GM12878 (cell line): ENCODE data around the gene ZNF154. TPM values are rescaled to one million over a fixed set of nuclear protein-coding genes. Genes with fewer than 3 reads are reported as not detected.

Experiments used
- ATAC-seq: fragments of 200-7000 bp; cut with Tn5 transposase; 3 replicates; pipeline ENCODE4 v1.9.1; 2020; ENCODE audit warnings: mild to moderate bottlenecking, moderate library complexity
- BruUV-seq: library from RNA; stranded (reverse); fragments of 400-500 nt; replicated peaks from 2 replicates; lab custom pipeline; 2021; lab: Mats Ljungman, UMichigan
- CTCF ChIA-PET: fragments of 300-600 bp; sonication (Branson Sonifier 250); formaldehyde crosslinking; extraction: SDS; loops from one replicate; lab custom pipeline; 2021; ENCODE audit warnings: inconsistent platforms; lab: Yijun Ruan, JAX
- POLR2A ChIA-PET: fragments of 350-600 bp; formaldehyde crosslinking; extraction: SDS; loops from one replicate; lab custom pipeline; 2021; ENCODE audit warnings: inconsistent platforms; lab: Charles Lee
- RAD21 ChIA-PET: fragments of 300-600 bp; sonication (Branson Sonifier 250); formaldehyde crosslinking; loops from one replicate; lab custom pipeline; 2023; ENCODE audit warnings: antibody characterized with exemption; ENCODE audit not compliant: unreplicated experiment; lab: Charles Lee
- SMC1A ChIA-PET: fragments of 300-600 bp; sonication (Branson Sonifier 250); formaldehyde crosslinking; loops from one replicate; lab custom pipeline; 2023; ENCODE audit not compliant: unreplicated experiment, uncharacterized antibody; lab: Charles Lee
- DNase-seq: peaks from one replicate; pipeline ENCODE4 v3.0.0-alpha.2; 2011; ENCODE audit warnings: low read depth, low spot score
- FAIRE-seq: peaks from 3 replicates; lab custom pipeline; 2011; peaks lifted over from hg19 to GRCh38; lab: Jason Lieb, UNC
- H2AFZ ChIP-seq: 2 replicates; pipeline ENCODE4 v1.6.0; 2011; ENCODE audit warnings: low read depth, low read length, control low read depth; ENCODE audit not compliant: control insufficient read depth
- H3K27ac ChIP-seq: 2 replicates; pipeline ENCODE4 v1.5.1; 2011; ENCODE audit warnings: control low read depth; ENCODE audit not compliant: control insufficient read depth, insufficient read depth
- H3K27me3 ChIP-seq, 2 experiments: replicated peaks in 1 of 2; 2 replicates each; pipeline versions ENCODE4 v1.6.0 to v1.6.1; 2011; ENCODE audit warnings: low read length in 1 of 2; ENCODE audit not compliant: control insufficient read depth in 2 of 2, insufficient read depth in 2 of 2
- H3K36me3 ChIP-seq, 2 experiments: 2 replicates each; pipeline ENCODE4 v1.5.1; 2011; ENCODE audit warnings: low read length in 1 of 2; ENCODE audit not compliant: control insufficient read depth in 2 of 2, insufficient read depth in 2 of 2
- H3K4me1 ChIP-seq: 2 replicates; pipeline ENCODE4 v1.6.1; 2011; ENCODE audit warnings: mild to moderate bottlenecking, low read length, moderate library complexity, mixed read lengths; ENCODE audit not compliant: control insufficient read depth, insufficient read depth
- H3K4me2 ChIP-seq: 2 replicates; pipeline ENCODE4 v1.6.0; 2011; ENCODE audit warnings: control low read depth; ENCODE audit not compliant: control insufficient read depth, insufficient read depth
- H3K4me3 ChIP-seq: fragments of 200-600 bp; sonication (generic); 2 replicates; pipeline ENCODE4 v1.5.1; 2016
- H3K79me2 ChIP-seq: 2 replicates; pipeline ENCODE4 v1.6.0; 2011; ENCODE audit warnings: low read length; ENCODE audit not compliant: control insufficient read depth, insufficient read depth
- H3K9ac ChIP-seq: 2 replicates; pipeline ENCODE4 v1.8.0; 2011; ENCODE audit warnings: low read length, control low read depth, mixed read lengths; ENCODE audit not compliant: control insufficient read depth, insufficient read depth
- H3K9me3 ChIP-seq: replicated peaks from 3 replicates; pipeline ENCODE4 v1.5.1; 2011; ENCODE audit warnings: mild to moderate bottlenecking, low read length; ENCODE audit not compliant: control insufficient read depth, insufficient read depth
- H4K20me1 ChIP-seq: 2 replicates; pipeline ENCODE4 v1.6.0; 2011; ENCODE audit not compliant: control insufficient read depth, insufficient read depth
- BCL3 ChIP-seq: IDR thresholded peaks from 2 replicates; pipeline ENCODE4 v1.6.1; 2011; ENCODE audit warnings: borderline replicate concordance, low read depth, mild to moderate bottlenecking, moderate library complexity, low read length; ENCODE audit not compliant: insufficient read depth, poor library complexity, severe bottlenecking
- ELK1 ChIP-seq: IDR thresholded peaks from 2 replicates; pipeline ENCODE4 v1.6.1; 2012; ENCODE audit warnings: low read depth, low read length, improper control_type of control experiment
- ETV6 ChIP-seq, 2 experiments: fragments of 450-650 bp in 1 of 2; IDR thresholded peaks in 1 of 2; conservative IDR thresholded peaks in 1 of 2; 2 replicates each; pipeline ENCODE4 v1.6.1; 2014; ENCODE audit warnings: antibody characterized with exemption in 1 of 2, borderline replicate concordance in 1 of 2, low read depth in 1 of 2, mild to moderate bottlenecking in 1 of 2, moderate library complexity in 1 of 2
- JUND ChIP-seq: IDR thresholded peaks from 2 replicates; pipeline ENCODE4 v1.6.1; 2012; ENCODE audit warnings: low read depth, mild to moderate bottlenecking, low read length, improper control_type of control experiment, moderate library complexity
- NFYA ChIP-seq: IDR thresholded peaks from 2 replicates; pipeline ENCODE4 v1.6.1; 2011; ENCODE audit warnings: low read depth, mild to moderate bottlenecking, low read length, improper control_type of control experiment, borderline replicate concordance
- PBX3 ChIP-seq: IDR thresholded peaks from 2 replicates; pipeline ENCODE4 v1.6.1; 2011; ENCODE audit warnings: mild to moderate bottlenecking, low read depth, low read length, moderate library complexity; ENCODE audit not compliant: insufficient replicate concordance
- PKNOX1 ChIP-seq: fragments of 450-650 bp; IDR thresholded peaks from 2 replicates; pipeline ENCODE4 v1.6.1; 2016; ENCODE audit warnings: mild to moderate bottlenecking
- RELA ChIP-seq: fragments of 450-650 bp; IDR thresholded peaks from 2 replicates; pipeline ENCODE4 v1.8.0; 2014; ENCODE audit warnings: borderline replicate concordance; ENCODE audit not compliant: partially characterized antibody
- RELB ChIP-seq: fragments of 450-650 bp; IDR thresholded peaks from 2 replicates; pipeline ENCODE4 v1.6.1; 2017; ENCODE audit warnings: low read depth, mild to moderate bottlenecking, moderate library complexity
- SMAD5 ChIP-seq: IDR thresholded peaks from 2 replicates; pipeline ENCODE4 v1.6.1; 2016; ENCODE audit warnings: antibody characterized with exemption, low read depth
- USF1 ChIP-seq: IDR thresholded peaks from 2 replicates; pipeline ENCODE4 v1.6.1; 2011; ENCODE audit warnings: borderline replicate concordance, low read depth, mild to moderate bottlenecking, moderate library complexity, mixed read lengths, low read length; ENCODE audit not compliant: insufficient read depth; ENCODE audit errors: extremely low read length
- ZNF207 ChIP-seq: fragments of 450-650 bp; IDR thresholded peaks from 2 replicates; pipeline ENCODE4 v1.6.1; 2014; ENCODE audit warnings: antibody characterized with exemption, mild to moderate bottlenecking, borderline replicate concordance
- WGBS: methylation state at CpG from one replicate; pipeline ENCODE4 v1.1.6; 2016; ENCODE audit warnings: low lambda C conversion rate; ENCODE audit not compliant: insufficient replicate concordance, insufficient coverage; ENCODE audit errors: missing lambda C conversion rate; 5-methylcytosine and 5-hydroxymethylcytosine counted together
- in situ Hi-C: fragments of 300-500 bp; cut with MboI; formaldehyde crosslinking; loops from 9 replicates; pipeline ENCODE4 v1.14.3; 2018; ENCODE audit warnings: mixed read lengths
- intact Hi-C: fragments of 100-400 bp; cut with micrococcal nuclease; formaldehyde crosslinking; loops from one replicate; pipeline ENCODE4 v1.14.2; 2022; ENCODE audit not compliant: unreplicated experiment
- polyA plus RNA-seq, 11 experiments: library from polyadenylated mRNA; depleted of rRNA in 4 of 11; unstranded in 6 of 11; stranded (reverse) in 5 of 11; fragments of >200 nt; fragmentation: Nextera tagmentation in 4 of 11; fragmentation: Illumina TruSeq in 1 of 11; extraction: Ambion mirVana in 4 of 11; extraction: Trizol in 1 of 11; gene quantifications; 1 replicate in 1 of 11; 2 replicates in 10 of 11; pipeline versions ENCODE4 v1.2.1 to v1.2.3, GENCODE V29; 2011 to 2016; ENCODE audit warnings: inconsistent platforms in 2 of 11, missing spikeins in 2 of 11, low read depth in 1 of 11
- total RNA-seq, 4 experiments: library from RNA; depleted of rRNA in 3 of 4; stranded (reverse); fragments of >200 nt in 3 of 4; fragmentation: Illumina TruSeq in 1 of 4; extraction: Trizol in 1 of 4; gene quantifications; 2 replicates each; pipeline versions ENCODE4 v1.2.1 to v1.2.3, GENCODE V29; 2013 to 2021

The ZNF154 gene
- total and polyA plus RNA-seq, 10 of the 15 experiments (the other 5 are each of a cell fraction or from before 2014, with no cell fraction given) = 0.22 to 1.9 (median 1.1) TPM

GRCh38 chr19:57755031-57755430 lies 46.0 kb upstream of the ZNF154 start (continued):
- TF ChIP-seq JUND = no peak
- no peak for TF ChIP-seq ZNF207

GRCh38 chr19:57754091-57754673 lies 45.2 kb upstream of the ZNF154 start:
- SMC1A ChIA-PET = interaction anchor here (1.0 kb wide), 1 partner anchor 66 kb away, joined by 4 read pairs; no protein-coding TSS in a partner anchor
- Histone ChIP-seq H3K27ac (no peak overlapping the region), H3K36me3 (peaks cover 13 to 52% of the 10 kb centered on the region in 2 experiments), H3K4me1 (no peaks in the 10 kb centered on the region), H4K20me1 (no peaks in the 10 kb centered on the region), H3K4me3 (no peak overlapping the region), H3K9me3 (peaks cover 55% of the 10 kb centered on the region), H2AFZ (no peak overlapping the region), H3K4me2 (no peak overlapping the region), H3K27me3 (no peaks in the 10 kb centered on the region), H3K9ac (no peak overlapping the region), H3K79me2 (peaks cover 4% of the 10 kb centered on the region)
- no peak for ATAC-seq
- CTCF ChIA-PET = no interaction called here
- in situ Hi-C loops = no loop called here
- RAD21 ChIA-PET = no interaction called here
- intact Hi-C loops = no loop called here
- POLR2A ChIA-PET = no interaction called here
- FAIRE-seq = no peak
- no peak for DNase-seq
- WGBS = 94% methylated on average over 10 of the region's 10 CpGs
- TSS peak; percentile 12 for BruUV-seq
- TF ChIP-seq RELA = no peak
- no peak for TF ChIP-seq ELK1
- TF ChIP-seq BCL3 = no peak
- no peak for TF ChIP-seq SMAD5
- no peak for TF ChIP-seq PKNOX1
- no peak for TF ChIP-seq PBX3
- no peak for TF ChIP-seq ZNF207
- no peak for TF ChIP-seq ETV6 (conservative IDR thresholded peaks at IDR 0.05 in 1 of 2, IDR thresholded peaks at IDR 0.05 in 1 of 2; ENCODE audit: borderline replicate concordance in 1 of 2, low read depth in 1 of 2)
- TF ChIP-seq RELB = no peak
- TF ChIP-seq USF1 = no peak
- TF ChIP-seq NFYA = no peak
